HG02623 (cell line): ENCODE measurements around the gene SERPINA1.

Source experiments
- ATAC-seq: cut with Tn5 transposase; IDR thresholded peaks from one replicate; pipeline ENCODE4 v1.9.1; 2021; ENCODE audit warnings: moderate library complexity; ENCODE audit not compliant: unreplicated experiment

SERPINA1 gene

GRCh38 chr14:94384342-94384741 lies 4.1 kb downstream of the SERPINA1 start:
- no peak for ATAC-seq

GRCh38 chr14:94383777-94384176 lies 4.6 kb downstream of the SERPINA1 start:
- ATAC-seq = no peak

GRCh38 chr14:94382716-94383596 lies 5.4 kb downstream of the SERPINA1 start:
- no peak for ATAC-seq

- no peak for ATAC-seq
These were observed 6.2 kb downstream of the SERPINA1 start for GRCh38 chr14:94382099-94382715.

- no peak for ATAC-seq
These were observed 7.0 kb downstream of the SERPINA1 start for GRCh38 chr14:94381149-94382030.

- ATAC-seq = no peak
These were observed 7.9 kb downstream of the SERPINA1 start for GRCh38 chr14:94380225-94381148.

- ATAC-seq = no peak
These were observed 8.8 kb downstream of the SERPINA1 start for GRCh38 chr14:94379291-94380224.

GRCh38 chr14:94378527-94379290 lies 9.7 kb downstream of the SERPINA1 start:
- ATAC-seq = no peak

GRCh38 chr14:94377866-94378470 lies 10.4 kb downstream of the SERPINA1 start:
- no peak for ATAC-seq

GRCh38 chr14:94376976-94377865 lies 11.2 kb downstream of the SERPINA1 start:
- no peak for ATAC-seq

GRCh38 chr14:94376108-94376975 lies 12.1 kb downstream of the SERPINA1 start:
- no peak for ATAC-seq

- ATAC-seq = no peak
These were observed 12.8 kb downstream of the SERPINA1 start for GRCh38 chr14:94375552-94376107.

- no peak for ATAC-seq
These were observed 13.6 kb downstream of the SERPINA1 start for GRCh38 chr14:94374749-94375260.

- ATAC-seq = no peak
These were observed 14.3 kb downstream of the SERPINA1 start for GRCh38 chr14:94374116-94374515.

GRCh38 chr14:94373708-94374107 lies 14.7 kb downstream of the SERPINA1 start:
- ATAC-seq = no peak
